Measurements from ENCODE around the gene NDUFA5. TPM values are rescaled to one million over a fixed set of nuclear protein-coding genes. Genes with fewer than 3 reads are reported as not detected.
A peak's percentile ranks its signal among the peaks of the same experiment; 100 is the strongest.

The NDUFA5 gene
- total RNA-seq, 1 donor from 2014 or later, result 52.3 TPM

GRCh38 chr7:123500878-123501489 is 56.6 kb downstream of the NDUFA5 start:
- TF ChIP-seq, protein P1, sequence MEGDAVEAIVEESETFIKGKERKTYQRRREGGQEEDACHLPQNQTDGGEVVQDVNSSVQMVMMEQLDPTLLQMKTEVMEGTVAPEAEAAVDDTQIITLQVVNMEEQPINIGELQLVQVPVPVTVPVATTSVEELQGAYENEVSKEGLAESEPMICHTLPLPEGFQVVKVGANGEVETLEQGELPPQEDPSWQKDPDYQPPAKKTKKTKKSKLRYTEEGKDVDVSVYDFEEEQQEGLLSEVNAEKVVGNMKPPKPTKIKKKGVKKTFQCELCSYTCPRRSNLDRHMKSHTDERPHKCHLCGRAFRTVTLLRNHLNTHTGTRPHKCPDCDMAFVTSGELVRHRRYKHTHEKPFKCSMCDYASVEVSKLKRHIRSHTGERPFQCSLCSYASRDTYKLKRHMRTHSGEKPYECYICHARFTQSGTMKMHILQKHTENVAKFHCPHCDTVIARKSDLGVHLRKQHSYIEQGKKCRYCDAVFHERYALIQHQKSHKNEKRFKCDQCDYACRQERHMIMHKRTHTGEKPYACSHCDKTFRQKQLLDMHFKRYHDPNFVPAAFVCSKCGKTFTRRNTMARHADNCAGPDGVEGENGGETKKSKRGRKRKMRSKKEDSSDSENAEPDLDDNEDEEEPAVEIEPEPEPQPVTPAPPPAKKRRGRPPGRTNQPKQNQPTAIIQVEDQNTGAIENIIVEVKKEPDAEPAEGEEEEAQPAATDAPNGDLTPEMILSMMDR (IDR thresholded peaks at IDR 0.05), result no peak
- DNase-seq (ENCODE audit: low spot score), result no peak
- no peaks in the 10 kb centered on the region for H3K4me1 Mint-ChIP-seq (ENCODE audit: low read depth)
- H3K27ac Mint-ChIP-seq (ENCODE audit: unreplicated experiment), result no peak overlapping the region
- peaks cover 3% of the 10 kb centered on the region for H3K27me3 Mint-ChIP-seq (ENCODE audit: low read depth)
- peaks cover 3% of the 10 kb centered on the region for H3K9me3 Mint-ChIP-seq (ENCODE audit: low read depth)
- H3K36me3 Mint-ChIP-seq (ENCODE audit: low read depth), result no peaks in the 10 kb centered on the region
- H3K4me3 Mint-ChIP-seq (ENCODE audit: unreplicated experiment), result no peak overlapping the region

- H3K36me3 Mint-ChIP-seq (ENCODE audit: low read depth), result no peaks in the 10 kb centered on the region
- H3K9me3 Mint-ChIP-seq (ENCODE audit: low read depth), result no peaks in the 10 kb centered on the region
- no peak overlapping the region for H3K27ac Mint-ChIP-seq (ENCODE audit: unreplicated experiment)
- H3K4me3 Mint-ChIP-seq (ENCODE audit: unreplicated experiment), result no peak overlapping the region
- no peak for DNase-seq (ENCODE audit: low spot score)
- no peaks in the 10 kb centered on the region for H3K4me1 Mint-ChIP-seq (ENCODE audit: low read depth)
- TF ChIP-seq, protein P1 (IDR thresholded peaks at IDR 0.05), result no peak
- H3K27me3 Mint-ChIP-seq (ENCODE audit: low read depth), result peaks cover 3% of the 10 kb centered on the region
Observed at GRCh38 chr7:123499211-123499970, 58.2 kb downstream of the NDUFA5 start.

- H3K27me3 Mint-ChIP-seq (ENCODE audit: low read depth), result peaks cover 3% of the 10 kb centered on the region
- TF ChIP-seq, protein P1 (IDR thresholded peaks at IDR 0.05), result no peak
- H3K4me3 Mint-ChIP-seq (ENCODE audit: unreplicated experiment), result no peak overlapping the region
- H3K27ac Mint-ChIP-seq (ENCODE audit: unreplicated experiment), result no peak overlapping the region
- H3K36me3 Mint-ChIP-seq (ENCODE audit: low read depth), result no peaks in the 10 kb centered on the region
- no peak for DNase-seq (ENCODE audit: low spot score)
- no peaks in the 10 kb centered on the region for H3K4me1 Mint-ChIP-seq (ENCODE audit: low read depth)
- no peaks in the 10 kb centered on the region for H3K9me3 Mint-ChIP-seq (ENCODE audit: low read depth)
Observed at GRCh38 chr7:123498601-123499000, 59.0 kb downstream of the NDUFA5 start.

DNA sequence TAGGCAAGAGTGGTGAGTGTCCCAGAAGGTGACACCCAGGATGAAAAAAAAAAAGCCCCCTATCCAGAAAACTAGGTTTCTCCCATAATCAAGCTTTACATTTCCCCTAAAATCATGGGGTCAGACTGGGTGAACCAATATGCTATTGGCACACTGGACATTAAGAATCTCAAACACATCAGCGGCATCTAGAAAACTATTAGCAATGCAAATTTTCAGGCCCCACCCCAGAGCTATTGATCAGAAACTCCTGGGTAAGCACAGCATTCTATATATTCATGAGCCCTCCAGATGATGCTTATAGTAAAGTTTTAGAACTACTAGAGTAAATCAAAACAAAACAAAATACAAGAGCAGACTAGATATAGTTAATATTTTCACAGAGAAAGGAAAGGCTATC is 59.6 kb downstream of the NDUFA5 start:
- peaks cover 3% of the 10 kb centered on the region for H3K27me3 Mint-ChIP-seq (ENCODE audit: low read depth)
- no peaks in the 10 kb centered on the region for H3K36me3 Mint-ChIP-seq (ENCODE audit: low read depth)
- TF ChIP-seq, protein P1 (IDR thresholded peaks at IDR 0.05), result no peak
- H3K9me3 Mint-ChIP-seq (ENCODE audit: low read depth), result no peaks in the 10 kb centered on the region
- no peaks in the 10 kb centered on the region for H3K4me1 Mint-ChIP-seq (ENCODE audit: low read depth)
- H3K4me3 Mint-ChIP-seq (ENCODE audit: unreplicated experiment), result no peak overlapping the region
- H3K27ac Mint-ChIP-seq (ENCODE audit: unreplicated experiment), result no peak overlapping the region
- DNase-seq (ENCODE audit: low spot score), result no peak

DNA sequence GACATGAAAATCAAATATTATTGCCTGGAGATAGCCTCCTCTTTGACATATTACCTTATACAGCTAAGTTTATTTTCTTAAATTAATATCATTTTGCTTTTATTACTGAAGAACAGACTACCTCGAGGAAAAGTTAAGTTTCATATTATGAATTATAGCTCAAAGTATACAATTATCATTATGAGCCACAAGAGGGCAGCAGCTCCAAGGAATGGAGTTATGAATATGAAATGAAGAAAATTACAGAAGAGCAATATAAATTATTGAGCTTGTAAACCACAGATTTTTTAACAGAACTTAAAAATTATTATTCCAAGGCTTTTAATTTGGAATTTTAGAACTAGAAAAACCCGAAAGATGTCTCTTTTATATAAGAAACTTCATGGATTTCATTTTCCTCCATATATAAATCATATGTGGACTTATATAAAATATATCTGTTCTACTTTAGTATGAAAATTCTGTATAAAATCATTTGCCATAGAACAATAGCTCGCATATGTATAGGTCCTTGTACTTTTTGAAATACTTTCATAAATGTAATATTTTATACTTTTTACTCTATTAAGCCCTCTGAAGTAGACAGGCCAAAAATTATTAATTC is 63.3 kb downstream of the NDUFA5 start:
- TF ChIP-seq, protein P1 (IDR thresholded peaks at IDR 0.05), result peak; percentile 96
- Mint-ChIP-seq H3K9me3 (ENCODE audit: low read depth) (peaks cover 4% of the 10 kb centered on the region), H3K27me3 (ENCODE audit: low read depth) (peaks cover 13% of the 10 kb centered on the region), H3K36me3 (ENCODE audit: low read depth) (peaks cover 2% of the 10 kb centered on the region), H3K27ac (ENCODE audit: unreplicated experiment) (no peak overlapping the region), H3K4me1 (ENCODE audit: low read depth) (no peaks in the 10 kb centered on the region), H3K4me3 (ENCODE audit: unreplicated experiment) (no peak overlapping the region)
- DNase-seq (ENCODE audit: low spot score), result no peak

Measured in chondrocyte (in vitro differentiated cells).